Adrenal gland (tissue), 5 donors: Measurements from ENCODE around the gene PGS1.

Source experiments
- CTCF ChIP-seq, 6 experiments: fragments of 450-650 bp in 4 of 6; fragments of 200-600 bp in 2 of 6; sonication (generic) in 1 of 6; IDR thresholded peaks; 1 replicate in 5 of 6; 2 replicates in 1 of 6; pipeline versions ENCODE4 v1.5.1 to v1.8.0; 2016 to 2021; ENCODE audit warnings: antibody characterized with exemption in 6 of 6, mild to moderate bottlenecking in 2 of 6, moderate library complexity in 1 of 6
- POLR2A ChIP-seq, 2 donors: fragments of 450-650 bp; IDR thresholded peaks; one replicate each; pipeline ENCODE4 v1.6.1; 2017; ENCODE audit warnings: antibody characterized with exemption in 2 of 2, mild to moderate bottlenecking in 2 of 2, moderate library complexity in 1 of 2
- donor health status: DM: no; HTN: no; CAD: no.

GRCh38 chr17:78433780-78434335, 55.4 kb downstream of the PGS1 start:
- TF ChIP-seq CTCF (IDR thresholded peaks at IDR 0.05) (no peak), POLR2A (IDR thresholded peaks at IDR 0.05) (no peak)
